Mammary epithelial cell (primary cell): ENCODE data around the gene BMPR1A.

Experiments used
- EZH2 ChIP-seq: IDR thresholded peaks from 2 replicates; pipeline ENCODE4 v1.6.1; 2012; ENCODE audit warnings: low read length, inconsistent platforms, borderline replicate concordance
- TF ChIP-seq, protein P1 (sequence below), 2 donors: IDR thresholded peaks in 1 of 2; conservative IDR thresholded peaks in 1 of 2; 2 replicates each; pipeline ENCODE4 v1.5.1; 2011 to 2012; ENCODE audit warnings: inconsistent platforms in 2 of 2, low read length in 2 of 2, mild to moderate bottlenecking in 2 of 2, control low read depth in 1 of 2, low read depth in 1 of 2; ENCODE audit not compliant: insufficient read depth in 1 of 2; ENCODE audit errors: extremely low read depth in 1 of 2

DNA sequence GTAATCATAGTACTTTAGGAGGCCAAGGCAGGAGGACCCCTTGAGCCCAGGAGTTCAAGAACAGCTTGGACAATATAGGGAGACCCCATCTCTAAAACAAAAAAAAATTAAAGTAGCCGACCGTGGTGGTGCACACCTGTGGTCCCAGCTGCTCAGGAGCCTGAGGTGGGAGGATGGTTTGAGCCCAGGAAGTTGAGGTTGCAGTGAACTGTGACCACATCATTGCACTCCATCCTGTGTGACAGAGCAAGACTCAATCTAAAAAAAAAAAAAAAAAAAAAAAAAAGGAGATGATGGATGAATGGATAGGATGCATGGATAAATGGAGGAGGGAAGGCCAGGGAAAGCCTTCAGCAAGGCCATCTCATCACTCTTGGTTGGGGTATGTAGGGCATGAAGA lies 33.4 kb upstream of the BMPR1A start:
- TF ChIP-seq, protein P1, sequence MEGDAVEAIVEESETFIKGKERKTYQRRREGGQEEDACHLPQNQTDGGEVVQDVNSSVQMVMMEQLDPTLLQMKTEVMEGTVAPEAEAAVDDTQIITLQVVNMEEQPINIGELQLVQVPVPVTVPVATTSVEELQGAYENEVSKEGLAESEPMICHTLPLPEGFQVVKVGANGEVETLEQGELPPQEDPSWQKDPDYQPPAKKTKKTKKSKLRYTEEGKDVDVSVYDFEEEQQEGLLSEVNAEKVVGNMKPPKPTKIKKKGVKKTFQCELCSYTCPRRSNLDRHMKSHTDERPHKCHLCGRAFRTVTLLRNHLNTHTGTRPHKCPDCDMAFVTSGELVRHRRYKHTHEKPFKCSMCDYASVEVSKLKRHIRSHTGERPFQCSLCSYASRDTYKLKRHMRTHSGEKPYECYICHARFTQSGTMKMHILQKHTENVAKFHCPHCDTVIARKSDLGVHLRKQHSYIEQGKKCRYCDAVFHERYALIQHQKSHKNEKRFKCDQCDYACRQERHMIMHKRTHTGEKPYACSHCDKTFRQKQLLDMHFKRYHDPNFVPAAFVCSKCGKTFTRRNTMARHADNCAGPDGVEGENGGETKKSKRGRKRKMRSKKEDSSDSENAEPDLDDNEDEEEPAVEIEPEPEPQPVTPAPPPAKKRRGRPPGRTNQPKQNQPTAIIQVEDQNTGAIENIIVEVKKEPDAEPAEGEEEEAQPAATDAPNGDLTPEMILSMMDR (conservative IDR thresholded peaks at IDR 0.05 in 1 of 2, IDR thresholded peaks at IDR 0.05 in 1 of 2; ENCODE audit: extremely low read depth in 1 of 2, insufficient read depth in 1 of 2, low read depth in 1 of 2, low read length in 2 of 2) = no peak
- no peak for TF ChIP-seq EZH2
